ENCODE measurements around the gene SCRN2.

GRCh38 chr17:47801906-47802305 is 39.2 kb downstream of the SCRN2 start:
- TF ChIP-seq CTCF (conservative IDR thresholded peaks at IDR 0.05; ENCODE audit: low read depth in 2 of 2), result no peak
- TF ChIP-seq JUNB (IDR thresholded peaks at IDR 0.05; ENCODE audit: unreplicated experiment), result no peak
- TF ChIP-seq CREB1 (CRISPR knock-in tag; IDR thresholded peaks at IDR 0.05; ENCODE audit: low read depth), result no peak
